Loucy (cell line): Measurements from ENCODE around the gene ITGA5.

Source experiments
- H2AFZ ChIP-seq: fragments of 200-600 bp; sonication (generic); 2 replicates; pipeline ENCODE4 v1.6.0; 2016; ENCODE audit warnings: antibody characterized with exemption, mild to moderate bottlenecking, low read length, moderate library complexity
- H3F3A ChIP-seq: fragments of 200-600 bp; 2 replicates; pipeline ENCODE4 v1.6.0; 2016; ENCODE audit warnings: antibody characterized with exemption, low read depth, mild to moderate bottlenecking
- H3K27me3 ChIP-seq: fragments of 200-600 bp; sonication (generic); 2 replicates; pipeline ENCODE4 v1.6.1; 2014; ENCODE audit warnings: low read length, mild to moderate bottlenecking; ENCODE audit not compliant: insufficient read depth, poor library complexity, severe bottlenecking
- H3K36me3 ChIP-seq: fragments of 200-600 bp; sonication (generic); 2 replicates; pipeline ENCODE4 v1.6.1; 2016; ENCODE audit warnings: low read length; ENCODE audit not compliant: insufficient read depth
- H3K4me1 ChIP-seq: fragments of 200-600 bp; sonication (generic); 2 replicates; pipeline ENCODE4 v1.5.1; 2014; ENCODE audit warnings: low read length, mild to moderate bottlenecking; ENCODE audit not compliant: insufficient read depth, poor library complexity, severe bottlenecking
- H3K4me2 ChIP-seq: fragments of 200-600 bp; sonication (generic); 2 replicates; pipeline ENCODE4 v1.6.0; 2014; ENCODE audit warnings: antibody characterized with exemption, low read length, low read depth, mild to moderate bottlenecking; ENCODE audit not compliant: poor library complexity, severe bottlenecking
- H3K4me3 ChIP-seq: fragments of 200-600 bp; sonication (generic); 2 replicates; pipeline ENCODE4 v1.5.1; 2014; ENCODE audit warnings: low read length, mild to moderate bottlenecking, mixed read lengths; ENCODE audit not compliant: poor library complexity, severe bottlenecking
- H3K79me2 ChIP-seq: fragments of 200-600 bp; sonication (generic); 2 replicates; pipeline ENCODE4 v1.6.1; 2014; ENCODE audit warnings: low read length; ENCODE audit not compliant: insufficient read depth
- H3K9ac ChIP-seq: fragments of 200-600 bp; sonication (generic); 2 replicates; pipeline ENCODE4 v1.6.0; 2014; ENCODE audit warnings: mild to moderate bottlenecking, low read depth, low read length, moderate library complexity; ENCODE audit not compliant: poor library complexity, severe bottlenecking
- H3K9me2 ChIP-seq: fragments of 200-600 bp; sonication (generic); replicated peaks from 2 replicates; pipeline ENCODE4 v1.6.1; 2016; ENCODE audit warnings: low read depth, low read length, mixed read lengths
- H3K9me3 ChIP-seq: fragments of 200-600 bp; sonication (generic); 2 replicates; pipeline ENCODE4 v1.6.1; 2014; ENCODE audit warnings: mild to moderate bottlenecking, antibody characterized with exemption, low read length, low read depth; ENCODE audit not compliant: insufficient read depth
- H4K20me1 ChIP-seq: fragments of 200-600 bp; sonication (generic); 2 replicates; pipeline ENCODE4 v1.6.0; 2014; ENCODE audit warnings: antibody characterized with exemption, low read length, mild to moderate bottlenecking; ENCODE audit not compliant: insufficient read depth, poor library complexity, severe bottlenecking
- EZH2phosphoT487 ChIP-seq: fragments of 200-600 bp; IDR thresholded peaks from 2 replicates; pipeline ENCODE4 v1.6.1; 2018; ENCODE audit warnings: antibody characterized with exemption, mild to moderate bottlenecking, moderate library complexity, borderline replicate concordance
- TF ChIP-seq, protein P1 (sequence below): fragments of 200-600 bp; sonication (generic); conservative IDR thresholded peaks from 2 replicates; pipeline ENCODE4 v1.5.1; 2014; ENCODE audit warnings: mild to moderate bottlenecking, antibody characterized with exemption, low read length

The ITGA5 gene

DNA sequence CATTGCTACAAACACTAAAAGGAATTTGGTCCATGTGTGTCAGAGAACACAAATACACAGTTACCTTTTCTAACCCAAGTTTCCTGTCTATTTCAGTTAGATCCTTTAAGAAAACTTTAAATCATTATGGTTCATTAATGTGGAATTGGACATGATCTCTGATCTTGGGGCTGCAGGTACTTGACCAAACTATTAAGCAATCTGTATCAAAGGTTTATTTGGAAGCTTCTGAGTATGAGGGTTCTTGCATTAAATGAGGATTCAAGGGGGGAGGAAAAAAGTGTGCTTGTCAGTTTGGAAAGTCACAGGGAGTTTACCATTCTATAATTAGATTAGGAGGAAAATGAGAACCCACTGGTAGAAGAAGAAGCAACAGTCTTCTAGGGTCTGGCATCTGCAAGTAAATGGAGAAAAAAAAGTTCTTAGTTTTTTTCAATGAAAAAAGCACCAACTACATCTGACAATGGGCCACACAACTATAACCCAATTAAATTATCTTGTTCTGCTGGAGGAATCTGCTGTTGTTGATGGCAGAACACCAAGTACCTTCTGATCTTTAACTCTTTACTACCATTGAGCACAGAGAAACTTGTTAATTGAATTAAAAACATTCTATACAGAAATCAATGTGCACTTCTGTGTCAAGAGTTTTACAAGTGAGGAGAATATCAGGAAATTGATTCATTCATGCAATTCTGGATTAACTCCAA, 36.8 kb upstream of the ITGA5 start:
- TF ChIP-seq, protein P1, sequence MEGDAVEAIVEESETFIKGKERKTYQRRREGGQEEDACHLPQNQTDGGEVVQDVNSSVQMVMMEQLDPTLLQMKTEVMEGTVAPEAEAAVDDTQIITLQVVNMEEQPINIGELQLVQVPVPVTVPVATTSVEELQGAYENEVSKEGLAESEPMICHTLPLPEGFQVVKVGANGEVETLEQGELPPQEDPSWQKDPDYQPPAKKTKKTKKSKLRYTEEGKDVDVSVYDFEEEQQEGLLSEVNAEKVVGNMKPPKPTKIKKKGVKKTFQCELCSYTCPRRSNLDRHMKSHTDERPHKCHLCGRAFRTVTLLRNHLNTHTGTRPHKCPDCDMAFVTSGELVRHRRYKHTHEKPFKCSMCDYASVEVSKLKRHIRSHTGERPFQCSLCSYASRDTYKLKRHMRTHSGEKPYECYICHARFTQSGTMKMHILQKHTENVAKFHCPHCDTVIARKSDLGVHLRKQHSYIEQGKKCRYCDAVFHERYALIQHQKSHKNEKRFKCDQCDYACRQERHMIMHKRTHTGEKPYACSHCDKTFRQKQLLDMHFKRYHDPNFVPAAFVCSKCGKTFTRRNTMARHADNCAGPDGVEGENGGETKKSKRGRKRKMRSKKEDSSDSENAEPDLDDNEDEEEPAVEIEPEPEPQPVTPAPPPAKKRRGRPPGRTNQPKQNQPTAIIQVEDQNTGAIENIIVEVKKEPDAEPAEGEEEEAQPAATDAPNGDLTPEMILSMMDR = no peak
- TF ChIP-seq EZH2phosphoT487 = no peak
- Histone ChIP-seq H2AFZ (no peak overlapping the region), H3K4me1 (peaks cover 8% of the 10 kb centered on the region), H3K4me2 (no peak overlapping the region), H3K4me3 (no peak overlapping the region), H3K79me2 (no peaks in the 10 kb centered on the region), H3K27me3 (no peaks in the 10 kb centered on the region), H4K20me1 (no peaks in the 10 kb centered on the region), H3K9me3 (no peaks in the 10 kb centered on the region), H3K9me2 (no peaks in the 10 kb centered on the region), H3K9ac (no peak overlapping the region), H3K36me3 (no peaks in the 10 kb centered on the region), H3F3A (no peaks in the 10 kb centered on the region)

DNA sequence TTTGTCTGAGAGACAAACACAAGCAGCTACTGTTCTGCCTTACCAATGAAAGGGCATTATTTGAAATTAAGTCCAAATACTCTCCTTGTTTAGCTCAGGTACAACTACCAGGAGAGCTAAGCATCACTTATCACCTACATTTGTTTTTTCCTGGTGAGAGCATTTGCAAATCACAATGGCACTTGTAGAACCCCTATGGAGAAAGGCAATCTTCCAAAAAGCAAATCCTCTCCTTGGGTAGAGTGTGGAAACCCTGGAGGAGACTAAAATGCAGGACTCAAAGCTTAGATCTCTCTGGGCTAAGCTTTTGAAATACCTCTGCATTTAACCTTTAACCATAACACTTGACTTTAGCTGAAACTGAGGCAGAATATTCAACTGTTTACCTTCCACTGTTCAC, 33.6 kb upstream of the ITGA5 start:
- H3K4me3 ChIP-seq = no peak overlapping the region
- H3K9ac ChIP-seq = no peak overlapping the region
- no peaks in the 10 kb centered on the region for H3K27me3 ChIP-seq
- no peaks in the 10 kb centered on the region for H3K79me2 ChIP-seq
- no peaks in the 10 kb centered on the region for H4K20me1 ChIP-seq
- no peak overlapping the region for H3K4me2 ChIP-seq
- no peaks in the 10 kb centered on the region for H3K9me2 ChIP-seq
- no peak overlapping the region for H2AFZ ChIP-seq
- no peaks in the 10 kb centered on the region for H3K36me3 ChIP-seq
- no peaks in the 10 kb centered on the region for H3F3A ChIP-seq
- no peaks in the 10 kb centered on the region for H3K9me3 ChIP-seq
- TF ChIP-seq, protein P1 = no peak
- no peak for TF ChIP-seq EZH2phosphoT487
- peaks cover 22% of the 10 kb centered on the region for H3K4me1 ChIP-seq

DNA sequence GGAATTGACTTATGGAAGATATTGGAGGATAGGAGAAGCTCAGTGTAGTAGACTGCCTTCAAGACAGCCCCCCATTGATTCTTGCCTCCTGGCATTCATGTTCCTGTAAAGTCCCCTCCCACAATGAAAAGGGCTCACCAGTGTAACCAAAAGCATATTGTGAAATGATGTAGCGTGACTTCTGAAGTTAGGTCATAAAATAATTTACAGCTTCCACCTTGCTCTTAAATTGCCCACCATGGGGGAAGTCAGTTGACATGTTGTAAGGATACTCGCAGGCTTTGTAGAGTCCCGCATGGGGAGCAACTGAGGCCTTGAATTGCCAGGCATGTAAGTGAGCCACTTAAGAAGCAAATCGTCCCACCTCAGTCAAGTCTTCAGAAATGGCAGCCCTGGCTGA, 29.3 kb upstream of the ITGA5 start:
- no peaks in the 10 kb centered on the region for H3K36me3 ChIP-seq
- peaks cover 32% of the 10 kb centered on the region for H3K4me1 ChIP-seq
- H3K9ac ChIP-seq = peak overlapping the region; percentile 29
- H2AFZ ChIP-seq = peak overlapping the region; percentile 39; the same call in 1 of the 2 replicates
- no peaks in the 10 kb centered on the region for H3K9me3 ChIP-seq
- H4K20me1 ChIP-seq = no peaks in the 10 kb centered on the region
- H3F3A ChIP-seq = no peaks in the 10 kb centered on the region
- no peaks in the 10 kb centered on the region for H3K27me3 ChIP-seq
- H3K4me2 ChIP-seq = peak overlapping the region; percentile 31
- TF ChIP-seq, protein P1 = no peak
- no peak for TF ChIP-seq EZH2phosphoT487
- no peaks in the 10 kb centered on the region for H3K9me2 ChIP-seq
- H3K79me2 ChIP-seq = no peaks in the 10 kb centered on the region
- no peak overlapping the region for H3K4me3 ChIP-seq
